GM06990 (cell line): ENCODE data around the gene GPR75.

Experiments used
- DNase-seq: peaks from one replicate; pipeline ENCODE4 v3.0.0-alpha.2; 2011; ENCODE audit not compliant: insufficient read length; ENCODE audit errors: extremely low read depth
- H3K27me3 ChIP-seq: replicated peaks from 2 replicates; pipeline ENCODE4 v1.6.0; 2011; ENCODE audit warnings: low read length; ENCODE audit not compliant: control insufficient read depth, insufficient read depth
- H3K36me3 ChIP-seq: 2 replicates; pipeline ENCODE4 v1.5.1; 2011; ENCODE audit warnings: low read length; ENCODE audit not compliant: control insufficient read depth, insufficient read depth
- H3K4me3 ChIP-seq: replicated peaks from 2 replicates; pipeline ENCODE4 v1.5.1; 2011; ENCODE audit warnings: low read depth, mild to moderate bottlenecking, control low read depth, low read length
- TF ChIP-seq, protein P1 (sequence below): IDR thresholded peaks from 2 replicates; pipeline ENCODE4 v1.5.1; 2011; ENCODE audit warnings: low read length, control low read depth, mild to moderate bottlenecking, inconsistent platforms; ENCODE audit not compliant: insufficient read depth, poor library complexity, severe bottlenecking

GPR75 gene

DNA sequence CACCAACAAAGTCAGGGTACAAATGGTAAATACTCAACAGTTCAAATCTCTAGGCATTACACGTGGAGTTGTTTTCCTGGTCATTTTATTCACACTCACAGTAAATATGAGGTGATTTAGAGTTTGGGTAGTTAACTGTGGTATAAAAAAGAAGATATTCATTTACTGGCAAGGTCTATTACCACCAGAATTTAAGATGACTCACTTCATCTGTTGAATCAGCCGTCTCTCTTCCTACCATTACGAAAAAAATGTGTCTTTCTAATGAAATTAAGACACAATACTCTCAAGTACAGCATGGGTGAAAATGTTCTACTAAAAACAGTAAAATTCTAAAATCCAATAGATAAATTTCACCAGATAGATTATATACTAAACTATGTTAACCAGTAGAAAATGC, 21.0 kb upstream of the GPR75 start:
- Histone ChIP-seq H3K27me3 (no peaks in the 10 kb centered on the region), H3K36me3 (peaks cover 3% of the 10 kb centered on the region), H3K4me3 (no peak overlapping the region)
- TF ChIP-seq, protein P1, sequence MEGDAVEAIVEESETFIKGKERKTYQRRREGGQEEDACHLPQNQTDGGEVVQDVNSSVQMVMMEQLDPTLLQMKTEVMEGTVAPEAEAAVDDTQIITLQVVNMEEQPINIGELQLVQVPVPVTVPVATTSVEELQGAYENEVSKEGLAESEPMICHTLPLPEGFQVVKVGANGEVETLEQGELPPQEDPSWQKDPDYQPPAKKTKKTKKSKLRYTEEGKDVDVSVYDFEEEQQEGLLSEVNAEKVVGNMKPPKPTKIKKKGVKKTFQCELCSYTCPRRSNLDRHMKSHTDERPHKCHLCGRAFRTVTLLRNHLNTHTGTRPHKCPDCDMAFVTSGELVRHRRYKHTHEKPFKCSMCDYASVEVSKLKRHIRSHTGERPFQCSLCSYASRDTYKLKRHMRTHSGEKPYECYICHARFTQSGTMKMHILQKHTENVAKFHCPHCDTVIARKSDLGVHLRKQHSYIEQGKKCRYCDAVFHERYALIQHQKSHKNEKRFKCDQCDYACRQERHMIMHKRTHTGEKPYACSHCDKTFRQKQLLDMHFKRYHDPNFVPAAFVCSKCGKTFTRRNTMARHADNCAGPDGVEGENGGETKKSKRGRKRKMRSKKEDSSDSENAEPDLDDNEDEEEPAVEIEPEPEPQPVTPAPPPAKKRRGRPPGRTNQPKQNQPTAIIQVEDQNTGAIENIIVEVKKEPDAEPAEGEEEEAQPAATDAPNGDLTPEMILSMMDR: no peak
- DNase-seq: no peak

DNA sequence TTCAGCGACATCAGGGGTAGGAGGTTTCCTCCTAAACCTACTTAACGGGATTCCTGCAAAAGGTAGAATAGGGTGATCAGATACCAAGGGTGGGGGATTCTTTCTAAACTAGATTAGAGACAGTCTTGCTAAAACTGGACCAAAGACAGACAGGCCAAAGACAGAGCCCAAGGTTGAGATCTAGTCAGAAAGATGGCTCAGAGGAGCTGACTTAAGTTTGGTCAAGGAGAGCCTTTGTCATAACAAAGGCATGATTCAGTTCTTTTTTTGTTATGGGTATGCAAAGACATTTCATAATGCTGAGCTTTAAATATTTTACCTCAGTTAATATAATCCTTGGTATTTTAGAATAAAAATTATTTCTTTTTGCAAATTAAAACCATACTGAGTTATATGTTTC, 17.8 kb upstream of the GPR75 start:
- TF ChIP-seq, protein P1: no peak
- no peaks in the 10 kb centered on the region for H3K27me3 ChIP-seq
- H3K36me3 ChIP-seq: peaks cover 4% of the 10 kb centered on the region
- DNase-seq: no peak
- H3K4me3 ChIP-seq: no peak overlapping the region

DNA sequence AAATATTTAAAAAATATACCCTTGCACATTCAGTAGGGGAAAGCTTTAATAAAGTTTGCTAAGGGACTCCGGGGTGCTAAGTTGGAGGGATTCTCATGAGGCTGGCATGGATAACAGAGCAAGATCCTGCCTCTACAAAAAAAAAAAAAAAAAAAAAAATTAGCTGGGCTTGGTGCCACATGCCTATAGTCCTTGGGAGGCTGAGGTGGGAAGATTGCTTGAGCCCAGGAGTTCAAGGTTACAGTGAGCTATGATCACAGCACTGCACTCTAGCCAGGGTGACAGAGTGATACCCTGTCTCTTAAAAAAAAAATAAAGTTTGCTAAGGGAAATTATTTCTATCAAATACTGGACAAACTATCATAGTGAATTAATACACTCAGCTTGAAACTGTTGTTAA, 17.3 kb upstream of the GPR75 start:
- Histone ChIP-seq H3K36me3 (peaks cover 4% of the 10 kb centered on the region), H3K4me3 (no peak overlapping the region), H3K27me3 (no peaks in the 10 kb centered on the region)
- TF ChIP-seq, protein P1: no peak
- DNase-seq: no peak

DNA sequence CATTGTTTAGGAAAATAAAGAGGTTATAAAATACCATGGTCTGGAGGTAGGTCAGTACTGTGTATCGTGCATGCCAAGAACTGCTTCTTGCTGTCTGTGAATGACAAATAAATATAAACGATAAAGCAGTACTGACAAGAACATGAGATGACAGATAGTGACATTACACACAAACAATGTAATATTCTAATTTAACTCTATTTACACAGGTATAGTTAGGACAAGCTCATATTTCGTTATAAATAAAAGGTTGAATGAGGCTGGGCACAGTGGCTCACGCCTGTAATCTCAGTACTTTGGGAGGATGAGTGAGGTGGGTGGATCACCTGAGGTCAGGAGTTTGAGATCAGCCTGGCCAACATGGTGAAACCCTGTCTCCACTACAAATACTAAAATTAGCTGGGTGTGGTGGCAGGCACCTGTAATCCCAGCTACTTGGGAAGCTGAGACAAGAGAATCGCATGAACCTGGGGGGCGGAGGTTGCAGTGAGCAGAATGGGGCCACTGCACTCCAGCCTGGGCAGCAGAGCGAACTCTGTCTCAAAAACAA, 14.7 kb upstream of the GPR75 start:
- TF ChIP-seq, protein P1: no peak
- no peak for DNase-seq
- Histone ChIP-seq H3K27me3 (no peaks in the 10 kb centered on the region), H3K36me3 (peaks cover 4% of the 10 kb centered on the region), H3K4me3 (no peak overlapping the region)

DNA sequence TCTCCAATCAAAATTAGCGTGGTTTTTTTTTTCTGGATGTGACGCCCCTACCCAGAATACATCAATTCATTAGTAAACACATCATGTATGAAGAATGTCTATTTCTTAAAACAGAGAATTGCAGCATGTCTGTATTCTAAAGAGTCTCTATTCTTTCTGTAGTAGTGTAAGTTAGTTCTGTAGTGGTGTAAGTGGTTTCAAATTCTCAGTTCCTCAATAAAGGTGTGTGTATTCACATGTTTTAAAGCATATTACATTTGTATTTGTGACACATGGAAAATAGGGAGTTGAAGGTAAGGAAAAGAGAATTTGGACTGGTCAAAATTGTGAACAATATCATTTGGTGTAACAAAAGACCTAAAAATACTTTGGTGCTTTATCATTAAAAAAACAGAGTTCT, 8.0 kb upstream of the GPR75 start:
- TF ChIP-seq, protein P1: no peak
- no peak for DNase-seq
- Histone ChIP-seq H3K27me3 (no peaks in the 10 kb centered on the region), H3K36me3 (peaks cover 3% of the 10 kb centered on the region; the same call in 1 of the 2 replicates), H3K4me3 (no peak overlapping the region)

DNA sequence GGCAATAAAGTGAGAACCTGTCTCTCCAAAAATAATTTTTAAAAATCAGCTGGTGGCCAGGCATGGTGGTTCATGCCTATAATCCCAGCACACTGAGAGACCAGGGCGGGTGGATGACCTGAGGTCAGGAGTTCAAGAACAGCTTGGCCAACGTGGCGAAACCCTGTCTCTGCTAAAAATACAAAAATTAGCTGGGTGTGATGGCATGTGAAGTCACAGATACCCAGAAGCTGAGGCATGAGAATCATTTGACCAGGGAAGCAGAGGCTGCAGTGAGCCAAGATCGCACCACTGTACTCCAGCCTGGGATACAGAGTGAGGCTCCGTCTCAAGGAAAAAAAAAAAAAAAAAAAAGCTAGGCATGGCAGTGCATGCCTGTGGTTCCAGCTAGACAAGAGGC, 7.4 kb upstream of the GPR75 start:
- no peak for DNase-seq
- H3K4me3 ChIP-seq: no peak overlapping the region
- TF ChIP-seq, protein P1: no peak
- peaks cover 3% of the 10 kb centered on the region; the same call in 1 of the 2 replicates for H3K36me3 ChIP-seq
- H3K27me3 ChIP-seq: no peaks in the 10 kb centered on the region
